Measurements from ENCODE around the gene SNAP47. TPM values are rescaled to one million over a fixed set of nuclear protein-coding genes. Genes with fewer than 3 reads are reported as not detected.

Gene SNAP47
- total and polyA plus RNA-seq, 3 experiments from 2014 or later = 27.0 to 47.4 (median 28.4) TPM

- no peak overlapping the region for H3K4me3 ChIP-seq (ENCODE audit: low read length)
- H3K36me3 ChIP-seq (ENCODE audit: insufficient read depth, low read length) = peaks cover 13% of the 10 kb centered on the region
- no peak overlapping the region for H3K4me3 Mint-ChIP-seq
- no peak overlapping the region for H3K27ac ChIP-seq (ENCODE audit: low read depth, low read length)
- peaks cover 0 to 67% (median 16%) of the 10 kb centered on the region in 3 donors for H3K36me3 Mint-ChIP-seq
- H3K27me3 Mint-ChIP-seq = no peaks in the 10 kb centered on the region
- H3K4me1 Mint-ChIP-seq = peaks cover 24 to 49% (median 47%) of the 10 kb centered on the region in 3 donors
- ChIA-PET POLR2A (no interaction called here), CTCF (interaction anchor here (1.7 kb wide), 1 partner anchor 196 kb away, joined by 8 read pairs; no protein-coding TSS in a partner anchor)
- H3K9me3 Mint-ChIP-seq = no peaks in the 10 kb centered on the region
- H3K9me3 ChIP-seq (ENCODE audit: low read length) = no peaks in the 10 kb centered on the region
- H3K27ac Mint-ChIP-seq = peak overlapping the region in 1 of 8 donors; percentile 36
- no peaks in the 10 kb centered on the region for H3K27me3 ChIP-seq (ENCODE audit: insufficient read depth, low read length, poor library complexity, severe bottlenecking)
- DNase-seq = no peak
- H3K4me1 ChIP-seq (ENCODE audit: insufficient read depth, low read length) = peaks cover 21% of the 10 kb centered on the region
Observed at GRCh38 chr1:227757781-227758180, 22.5 kb downstream of the SNAP47 start.

- H3K9me3 Mint-ChIP-seq = no peaks in the 10 kb centered on the region
- CTCF ChIA-PET = interaction anchor here (0.9 to 1.7 kb wide), 2 partner anchors 187 to 195 kb away, joined by 3 to 8 read pairs; no protein-coding TSS in a partner anchor
- POLR2A ChIA-PET = no interaction called here
- peak overlapping the region in 3 of 8 donors; percentile 39 to 63 (median 55) for H3K27ac Mint-ChIP-seq
- H3K4me3 ChIP-seq (ENCODE audit: low read length) = no peak overlapping the region
- H3K4me1 Mint-ChIP-seq = peaks cover 30 to 55% (median 48%) of the 10 kb centered on the region in 3 donors
- peaks cover 0 to 62% (median 16%) of the 10 kb centered on the region in 3 donors for H3K36me3 Mint-ChIP-seq
- peaks cover 13% of the 10 kb centered on the region for H3K36me3 ChIP-seq (ENCODE audit: insufficient read depth, low read length)
- no peaks in the 10 kb centered on the region for H3K27me3 ChIP-seq (ENCODE audit: insufficient read depth, low read length, poor library complexity, severe bottlenecking)
- peaks cover 27% of the 10 kb centered on the region for H3K4me1 ChIP-seq (ENCODE audit: insufficient read depth, low read length)
- peak in 1 of 5 donors; percentile 11 for DNase-seq
- no peak overlapping the region for H3K27ac ChIP-seq (ENCODE audit: low read depth, low read length)
- H3K9me3 ChIP-seq (ENCODE audit: low read length) = no peaks in the 10 kb centered on the region
- no peaks in the 10 kb centered on the region for H3K27me3 Mint-ChIP-seq
- H3K4me3 Mint-ChIP-seq = peak overlapping the region in 1 of 7 donors; percentile 27
Observed at GRCh38 chr1:227758366-227758765, 23.1 kb downstream of the SNAP47 start.

- Mint-ChIP-seq H3K4me1 (peaks cover 38 to 62% (median 56%) of the 10 kb centered on the region in 3 donors), H3K9me3 (no peaks in the 10 kb centered on the region), H3K27me3 (no peaks in the 10 kb centered on the region), H3K4me3 (no peak overlapping the region), H3K36me3 (peaks cover 0 to 53% (median 13%) of the 10 kb centered on the region in 3 donors), H3K27ac (peak overlapping the region in 2 of 8 donors; percentile 61 to 77)
- Histone ChIP-seq H3K9me3 (ENCODE audit: low read length) (no peaks in the 10 kb centered on the region), H3K4me1 (ENCODE audit: insufficient read depth, low read length) (peaks cover 40% of the 10 kb centered on the region), H3K36me3 (ENCODE audit: insufficient read depth, low read length) (peaks cover 13% of the 10 kb centered on the region), H3K27ac (ENCODE audit: low read depth, low read length) (no peak overlapping the region), H3K27me3 (ENCODE audit: insufficient read depth, low read length, poor library complexity, severe bottlenecking) (no peaks in the 10 kb centered on the region), H3K4me3 (ENCODE audit: low read length) (no peak overlapping the region)
- POLR2A ChIA-PET = no interaction called here
- DNase-seq = no peak
- CTCF ChIA-PET = interaction anchor here (0.9 to 8.4 kb wide), 3 partner anchors 186 to 193 kb away, joined by 3 to 80 read pairs (median 3); no protein-coding TSS in a partner anchor
Observed at GRCh38 chr1:227759341-227760300, 24.4 kb downstream of the SNAP47 start.

- H3K27ac Mint-ChIP-seq = peak overlapping the region in 2 of 8 donors; percentile 58 to 61
Observed at GRCh38 chr1:227760377-227760776, 25.1 kb downstream of the SNAP47 start.

GRCh38 chr1:227761621-227762230 lies 26.5 kb downstream of the SNAP47 start:
- Mint-ChIP-seq H3K9me3 (no peaks in the 10 kb centered on the region), H3K4me3 (peak overlapping the region in 6 of 7 donors; percentile 43 to 75 (median 60)), H3K27ac (peak overlapping the region; percentile 83 to 96 (median 88)), H3K27me3 (no peaks in the 10 kb centered on the region), H3K4me1 (peaks cover 59 to 83% (median 76%) of the 10 kb centered on the region in 3 donors), H3K36me3 (peaks cover 0 to 41% (median 8%) of the 10 kb centered on the region in 3 donors)
- peaks cover 61% of the 10 kb centered on the region for H3K4me1 ChIP-seq (ENCODE audit: insufficient read depth, low read length)
- peaks cover 13% of the 10 kb centered on the region for H3K36me3 ChIP-seq (ENCODE audit: insufficient read depth, low read length)
- H3K27ac ChIP-seq (ENCODE audit: low read depth, low read length) = no peak overlapping the region
- CTCF ChIA-PET = interaction anchor here (0.6 to 8.4 kb wide), 24 partner anchors 10 to 1211 kb away, joined by 3 to 80 read pairs (median 4); partner anchors contain the start of genes IBA57 and WNT9A
- no peaks in the 10 kb centered on the region for H3K9me3 ChIP-seq (ENCODE audit: low read length)
- POLR2A ChIA-PET = interaction anchor here (0.9 kb wide), 1 partner anchor 12 kb away, joined by 3 read pairs; no protein-coding TSS in a partner anchor
- no peaks in the 10 kb centered on the region for H3K27me3 ChIP-seq (ENCODE audit: insufficient read depth, low read length, poor library complexity, severe bottlenecking)
- peak overlapping the region; percentile 35 for H3K4me3 ChIP-seq (ENCODE audit: low read length)
- no peak for DNase-seq

More at GRCh38 chr1:227760377-227760776, 25.1 kb downstream of the SNAP47 start:
- peaks cover 47% of the 10 kb centered on the region for H3K4me1 ChIP-seq (ENCODE audit: insufficient read depth, low read length)
- H3K4me3 ChIP-seq (ENCODE audit: low read length) = no peak overlapping the region
- H3K4me1 Mint-ChIP-seq = peaks cover 46 to 70% (median 63%) of the 10 kb centered on the region in 3 donors
- peak overlapping the region in 1 of 7 donors; percentile 43 for H3K4me3 Mint-ChIP-seq
- no peak for DNase-seq
- H3K9me3 ChIP-seq (ENCODE audit: low read length) = no peaks in the 10 kb centered on the region
- H3K27me3 ChIP-seq (ENCODE audit: insufficient read depth, low read length, poor library complexity, severe bottlenecking) = no peaks in the 10 kb centered on the region
- CTCF ChIA-PET = interaction anchor here (3.9 to 8.4 kb wide), 3 partner anchors 14 to 192 kb away, joined by 25 to 80 read pairs (median 51); no protein-coding TSS in a partner anchor
- POLR2A ChIA-PET = no interaction called here
- H3K36me3 Mint-ChIP-seq = peaks cover 0 to 50% (median 12%) of the 10 kb centered on the region in 3 donors
- no peaks in the 10 kb centered on the region for H3K9me3 Mint-ChIP-seq
- no peaks in the 10 kb centered on the region for H3K27me3 Mint-ChIP-seq
- H3K36me3 ChIP-seq (ENCODE audit: insufficient read depth, low read length) = peaks cover 13% of the 10 kb centered on the region
- H3K27ac ChIP-seq (ENCODE audit: low read depth, low read length) = no peak overlapping the region

- peak overlapping the region; percentile 35 for H3K4me3 ChIP-seq (ENCODE audit: low read length)
- Mint-ChIP-seq H3K36me3 (peaks cover 0 to 37% (median 8%) of the 10 kb centered on the region in 3 donors), H3K9me3 (no peaks in the 10 kb centered on the region), H3K4me1 (peaks cover 66 to 85% (median 80%) of the 10 kb centered on the region in 3 donors), H3K27ac (peak overlapping the region; percentile 83 to 97 (median 88)), H3K27me3 (no peaks in the 10 kb centered on the region), H3K4me3 (peak overlapping the region; percentile 59 to 88 (median 71))
- no peaks in the 10 kb centered on the region for H3K9me3 ChIP-seq (ENCODE audit: low read length)
- H3K27ac ChIP-seq (ENCODE audit: low read depth, low read length) = no peak overlapping the region
- ChIA-PET CTCF (interaction anchor here (0.6 to 8.4 kb wide), 29 partner anchors 10 to 1212 kb away, joined by 3 to 80 read pairs (median 4); partner anchors contain the start of genes IBA57 and WNT9A), POLR2A (interaction anchor here (0.7 to 1.1 kb wide), 4 partner anchors 11 to 143 kb away, joined by 3 to 5 read pairs (median 4); partner anchors contain the start of gene JMJD4)
- H3K36me3 ChIP-seq (ENCODE audit: insufficient read depth, low read length) = peaks cover 13% of the 10 kb centered on the region
- H3K27me3 ChIP-seq (ENCODE audit: insufficient read depth, low read length, poor library complexity, severe bottlenecking) = no peaks in the 10 kb centered on the region
- DNase-seq = peak; percentile 80 to 95 (median 84)
- H3K4me1 ChIP-seq (ENCODE audit: insufficient read depth, low read length) = peaks cover 67% of the 10 kb centered on the region
Observed at GRCh38 chr1:227762231-227762911, 27.1 kb downstream of the SNAP47 start.

Measured in CD8-positive, alpha-beta memory T cell (primary cell).